EH (cell line): ENCODE data around the gene PIEZO1.

Source experiments
- DNase-seq: peaks from one replicate; pipeline ENCODE4 v3.0.0-alpha.2; 2015; ENCODE audit warnings: low read depth

PIEZO1 gene

GRCh38 chr16:88817785-88818574, 33.0 kb upstream of the PIEZO1 start:
- peak; percentile 43 for DNase-seq

DNA sequence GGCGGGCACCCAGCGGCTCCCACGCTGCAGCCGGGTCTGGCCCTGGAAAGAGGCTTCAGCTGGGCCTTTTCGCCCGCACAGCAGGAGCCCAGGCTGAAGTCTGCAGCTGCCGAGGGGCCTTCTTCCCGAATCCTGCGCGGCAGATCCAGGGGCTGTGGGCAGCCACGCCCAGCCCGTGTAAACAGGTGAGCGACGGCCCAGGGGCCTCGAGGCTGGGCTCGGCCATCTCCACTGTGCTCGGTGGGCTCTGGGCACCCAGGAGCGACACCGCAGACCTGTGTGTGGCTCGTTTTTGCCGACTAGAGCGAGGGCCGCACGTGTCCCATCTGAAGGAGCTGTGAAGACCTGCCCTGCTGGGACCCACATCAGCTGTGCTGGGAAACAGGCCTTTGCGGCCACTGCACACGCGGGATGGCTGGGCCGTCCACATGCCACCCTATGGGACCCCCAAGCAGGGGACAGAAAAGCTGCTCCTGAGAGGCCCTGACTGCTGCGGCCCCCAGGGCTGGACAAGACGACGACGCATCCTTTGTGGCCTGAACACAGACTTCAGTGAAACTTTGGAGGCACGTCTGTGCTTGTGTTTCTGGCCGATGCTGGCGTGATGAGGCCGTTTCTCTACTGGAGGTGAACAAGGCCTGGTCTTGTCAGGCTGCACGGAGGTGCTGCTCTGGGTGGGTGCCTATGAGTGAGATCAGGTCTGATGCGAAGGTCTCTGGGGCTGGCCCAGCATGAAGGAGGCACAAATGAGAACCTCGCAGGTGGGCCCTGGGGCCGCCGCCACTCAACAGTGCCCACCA, 31.9 kb upstream of the PIEZO1 start:
- DNase-seq, result no peak

DNA sequence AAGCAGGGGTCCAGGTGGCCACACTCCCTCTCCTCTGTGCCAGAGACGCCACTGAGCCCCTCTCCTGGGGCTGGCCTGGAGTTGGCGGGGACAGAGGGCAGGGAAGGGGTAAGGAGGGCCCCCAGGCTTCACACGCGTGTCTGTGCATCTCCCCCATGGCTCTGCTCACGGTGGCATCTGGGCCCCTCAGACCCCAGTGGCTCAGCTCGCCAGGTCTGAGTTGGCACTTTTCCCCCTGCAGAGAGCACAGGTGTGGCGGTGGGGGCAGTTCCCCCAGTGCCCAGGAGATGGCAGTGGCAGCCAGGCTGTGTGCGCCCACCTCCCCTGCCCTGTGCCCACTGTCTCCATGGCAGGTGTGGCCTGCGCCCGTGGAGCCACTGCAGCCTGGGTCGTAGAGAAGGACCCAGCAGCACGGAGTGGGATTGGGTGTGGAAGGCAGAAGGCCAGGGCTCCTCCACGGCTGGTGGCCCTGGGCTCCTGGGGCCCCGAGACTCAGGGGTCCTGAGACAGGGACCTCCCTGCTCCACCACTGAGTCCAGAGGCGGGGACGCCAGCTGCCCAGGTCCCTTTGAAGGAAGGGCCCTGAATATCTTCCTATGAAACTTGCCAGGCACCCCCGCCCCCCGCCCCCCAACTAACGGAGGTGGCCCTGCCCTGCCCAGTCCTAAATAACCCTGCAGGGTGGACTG, 31.0 kb upstream of the PIEZO1 start:
- DNase-seq, result peak; percentile 21

DNA sequence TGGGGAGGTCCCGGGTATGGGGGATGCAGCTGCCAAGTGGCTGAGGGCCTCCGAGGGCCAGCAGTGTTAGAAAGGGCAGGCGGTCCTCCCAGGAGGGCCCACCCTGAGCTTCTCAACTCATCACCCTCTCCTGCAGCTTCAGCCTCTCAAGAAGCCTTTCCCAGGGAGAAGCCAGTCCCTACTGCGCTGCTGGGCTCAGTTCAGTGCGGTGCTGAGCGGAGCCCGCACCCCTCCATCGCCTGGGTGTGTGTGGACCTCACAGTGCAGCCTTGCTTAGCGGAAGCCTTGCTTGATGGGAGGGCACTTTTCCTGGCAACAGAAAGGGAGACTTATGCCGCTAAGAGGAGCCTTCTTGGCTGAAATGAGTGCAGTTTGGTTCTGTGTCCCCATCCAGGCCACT, 30.2 kb upstream of the PIEZO1 start:
- DNase-seq, result no peak

DNA sequence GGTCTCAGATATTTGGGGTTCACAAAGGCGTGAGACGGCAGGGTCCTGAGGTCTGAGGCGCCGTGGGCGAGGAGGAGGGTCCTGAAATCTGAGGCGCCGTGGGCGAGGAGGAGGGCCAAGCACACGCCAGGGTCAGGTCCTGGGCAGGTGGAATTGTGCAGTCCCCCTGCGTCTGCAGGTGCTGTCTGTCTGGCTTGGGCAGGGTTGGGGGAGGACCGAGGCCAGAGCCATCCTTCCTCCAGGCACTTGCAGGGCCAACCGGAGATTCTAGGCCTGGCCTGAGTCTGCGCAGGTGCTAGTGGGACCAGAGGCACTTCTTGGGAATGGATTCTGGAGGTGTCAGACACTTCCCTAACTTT, 29.1 kb upstream of the PIEZO1 start:
- no peak for DNase-seq

DNA sequence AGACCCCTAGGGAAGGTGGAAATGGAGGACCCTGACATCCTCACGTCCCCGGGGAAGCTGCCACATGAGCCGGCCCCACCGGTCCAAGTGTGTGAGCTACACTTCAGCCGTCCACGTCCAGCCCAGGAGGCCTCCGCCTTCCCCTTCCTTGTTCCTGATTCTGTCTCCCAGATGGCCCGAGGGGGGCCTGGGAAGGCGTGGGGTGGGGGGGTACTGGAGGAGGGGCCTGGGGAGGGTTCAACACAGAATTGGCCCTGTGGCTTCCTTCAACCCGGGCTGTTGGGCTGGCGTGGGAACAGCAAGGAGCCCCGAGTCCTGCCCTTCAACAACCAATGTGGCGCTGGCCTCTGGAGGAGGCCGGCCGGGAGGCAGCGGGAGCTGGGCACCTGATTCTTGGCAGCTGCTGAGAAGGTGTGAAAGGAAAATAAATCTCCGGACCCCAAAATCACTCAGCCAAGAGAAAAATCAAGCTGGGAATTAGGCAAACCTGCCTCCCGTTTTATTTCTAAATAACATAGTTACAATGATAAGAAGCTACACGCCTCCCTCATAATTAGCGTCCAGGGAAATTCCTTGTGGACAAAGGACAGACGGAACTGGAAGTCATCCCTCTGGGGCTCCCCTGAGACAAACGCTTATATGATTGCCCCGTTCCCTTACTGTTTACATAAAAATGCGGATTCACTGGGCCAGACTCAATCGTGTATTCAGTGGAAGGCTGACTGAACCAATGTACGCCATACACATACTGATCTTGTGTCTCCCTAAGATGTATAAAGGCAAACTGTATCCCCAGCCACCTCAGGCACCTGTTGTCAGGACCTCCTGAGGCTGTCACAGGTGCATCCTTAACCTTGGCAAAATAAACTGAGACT, 28.5 kb upstream of the PIEZO1 start:
- DNase-seq, result no peak

GRCh38 chr16:88812513-88813268, 27.7 kb upstream of the PIEZO1 start:
- peak; percentile 62 for DNase-seq

DNA sequence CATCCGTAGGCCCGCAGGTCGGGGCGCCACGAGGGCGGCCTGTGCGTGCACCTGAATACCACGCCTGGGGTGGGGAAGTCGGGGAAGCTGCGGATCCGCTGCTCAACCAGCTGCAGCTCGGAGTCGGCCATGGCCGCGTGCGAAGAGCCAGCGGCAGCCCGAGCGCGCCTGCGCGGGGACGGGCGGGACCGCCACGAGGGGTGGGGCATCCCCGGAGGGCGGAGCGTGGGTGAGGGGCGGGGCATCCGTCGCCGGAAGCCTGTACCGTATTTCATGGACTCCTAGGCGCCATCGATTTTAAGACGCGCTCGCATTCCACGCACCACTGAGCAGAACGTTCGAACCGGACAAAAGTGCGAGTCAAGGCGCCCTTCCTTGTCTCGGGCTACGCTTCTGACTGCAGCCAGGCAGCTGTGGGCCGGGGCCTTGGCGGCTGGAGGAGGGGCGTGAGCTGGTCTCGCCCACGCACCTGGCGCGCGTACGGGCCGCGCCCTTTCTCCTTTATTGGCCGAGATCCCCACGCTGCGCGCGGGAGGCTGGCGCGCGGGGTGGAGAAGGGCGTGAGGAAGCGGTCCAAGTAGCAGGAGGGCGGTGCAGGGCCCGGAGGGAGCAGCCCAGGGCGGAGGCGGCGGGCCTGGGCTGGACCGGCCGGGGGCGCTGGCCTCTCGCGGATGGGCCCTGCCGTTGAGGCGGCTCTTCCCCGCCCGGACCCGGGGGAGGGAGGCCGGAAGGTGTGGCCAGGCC, 26.9 kb upstream of the PIEZO1 start, which contains the start of gene APRT:
APRT (minus strand) TSS at position 160 of the 744 bp plus-strand sequence; CDS start at position 131, 29 bp downstream.
- peak; percentile 93 for DNase-seq

DNA sequence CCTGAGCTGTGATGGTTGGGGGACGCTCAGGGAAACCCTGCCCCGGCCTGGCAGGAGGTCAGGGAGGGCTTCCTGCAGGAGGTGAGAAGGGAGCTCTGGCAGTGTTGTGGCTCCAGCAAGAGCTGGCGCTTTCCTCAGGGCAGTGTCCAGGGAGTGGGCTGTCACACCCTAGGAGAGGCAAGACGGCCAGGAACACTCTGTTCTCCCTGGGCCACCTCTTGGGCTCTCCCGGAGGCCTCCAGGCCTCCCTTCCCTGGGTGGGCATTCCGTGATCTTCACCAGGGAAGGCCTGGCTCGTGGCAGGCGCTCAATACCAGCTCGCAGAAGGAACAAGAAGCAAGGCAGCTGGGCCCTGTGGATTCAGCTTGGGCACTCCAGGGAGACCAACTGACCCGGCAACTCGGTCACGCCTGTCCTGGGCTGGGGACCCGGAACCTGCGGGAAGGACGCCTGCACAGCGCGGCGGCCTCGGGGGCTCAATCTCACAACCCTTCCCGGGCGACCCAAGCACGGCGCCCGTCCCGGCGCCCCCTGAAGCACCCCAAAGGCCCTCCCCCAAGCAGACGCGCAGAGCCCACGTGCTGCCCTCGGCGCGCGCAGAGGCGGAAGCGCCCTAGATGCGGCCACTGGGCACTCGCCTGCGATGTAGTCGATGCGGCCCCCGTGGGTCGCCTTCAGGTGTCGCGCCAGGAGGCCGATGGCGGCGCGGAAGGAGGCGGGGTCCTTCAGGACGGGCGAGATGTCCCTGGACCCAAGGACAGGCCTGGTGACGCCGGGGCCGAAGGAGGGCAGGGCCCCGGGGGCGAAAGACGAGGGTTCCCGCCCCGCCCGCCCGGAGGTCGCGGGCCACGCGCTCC, 26.1 kb upstream of the PIEZO1 start:
- DNase-seq, result peak; percentile 83

GRCh38 chr16:88810166-88810911, 25.3 kb upstream of the PIEZO1 start:
- no peak for DNase-seq

- DNase-seq, result no peak
Measured at GRCh38 chr16:88809676-88810165, 24.7 kb upstream of the PIEZO1 start.

DNA sequence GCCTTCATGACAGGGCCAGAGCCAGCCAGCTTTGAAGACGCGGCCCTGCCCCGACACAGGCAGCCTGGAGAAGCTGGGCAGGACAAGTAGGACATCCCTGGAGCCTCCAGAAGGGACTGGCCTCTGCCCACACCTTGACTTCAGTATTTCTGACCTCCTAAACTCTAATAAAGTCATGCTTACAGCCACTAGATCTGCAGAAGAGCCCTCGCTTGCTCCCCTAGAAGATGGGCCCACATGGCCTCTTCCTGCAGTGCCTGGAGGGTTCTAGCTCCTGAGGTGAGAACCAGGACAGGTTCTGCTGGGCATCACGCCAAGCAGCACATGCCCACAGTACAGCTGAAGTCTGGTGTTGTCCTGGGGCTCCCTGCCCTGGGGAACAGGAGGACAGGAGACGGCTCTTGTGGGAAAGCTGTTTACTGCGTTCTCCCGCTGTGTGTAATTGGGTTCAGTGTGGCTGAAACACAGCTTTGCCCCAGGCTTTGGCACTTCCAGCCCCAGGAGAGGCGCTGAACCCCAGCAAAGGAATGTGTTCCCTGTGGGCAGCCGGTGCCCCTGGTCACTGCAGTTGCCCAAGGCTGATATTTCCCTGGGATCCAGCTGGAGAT, 24.2 kb upstream of the PIEZO1 start:
- no peak for DNase-seq

GRCh38 chr16:88807626-88808453, 22.8 kb upstream of the PIEZO1 start:
- DNase-seq, result no peak

- no peak for DNase-seq
Measured at GRCh38 chr16:88807142-88807625, 22.2 kb upstream of the PIEZO1 start.

- DNase-seq, result no peak
Measured at GRCh38 chr16:88806491-88807111, 21.6 kb upstream of the PIEZO1 start.

GRCh38 chr16:88805887-88806393, 20.9 kb upstream of the PIEZO1 start:
- no peak for DNase-seq
